Spleen (tissue), 7 donors: ENCODE data around the gene ZBTB7C.

ENCODE experiments used
- POLR2AphosphoS5 ChIP-seq, 3 donors: sonication (generic); formaldehyde crosslinking; IDR thresholded peaks; one replicate each; pipeline ENCODE4 v1.5.1; 2017; ENCODE audit warnings: antibody characterized with exemption in 3 of 3
- TF ChIP-seq, protein P1 (sequence below), 11 experiments: fragments of 200-600 bp in 7 of 11; fragments of 450-650 bp in 4 of 11; sonication (generic) in 4 of 11; IDR thresholded peaks in 8 of 11; conservative IDR thresholded peaks in 3 of 11; 1 replicate in 7 of 11; 2 replicates in 4 of 11; pipeline versions ENCODE4 v1.4.0 to v1.8.0; 2016 to 2021; ENCODE audit warnings: antibody characterized with exemption in 11 of 11, inconsistent platforms in 4 of 11, mild to moderate bottlenecking in 1 of 11
- donor health status: DM: no; HTN: no; CAD: no; lungs with moderate emphysema.
- donor health status: DM: no; HTN: no; CAD: no.
- donor health status: DM: no; HTN: no; CAD: no.

DNA sequence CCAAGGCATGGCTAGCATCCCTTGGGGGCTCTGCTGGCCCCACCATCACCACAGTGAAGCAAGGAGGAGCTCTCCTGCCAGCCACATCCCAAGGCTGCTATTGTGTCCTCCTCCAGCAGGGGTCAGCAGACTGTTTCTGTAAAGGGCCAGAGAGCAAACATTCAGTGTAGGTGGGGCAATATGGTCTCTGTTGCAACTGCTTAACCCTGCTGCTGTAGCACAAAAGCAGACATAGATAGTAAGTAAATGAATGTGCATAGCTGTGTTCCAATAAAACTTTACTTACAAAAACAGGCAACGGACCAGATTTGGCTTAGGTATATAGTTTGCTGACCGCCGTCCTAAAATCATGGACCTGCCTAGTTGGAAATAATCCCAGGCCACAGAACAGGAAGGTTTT, 36.4 kb upstream of the ZBTB7C start:
- no peak for TF ChIP-seq POLR2AphosphoS5 (IDR thresholded peaks at IDR 0.05)
- TF ChIP-seq, protein P1, sequence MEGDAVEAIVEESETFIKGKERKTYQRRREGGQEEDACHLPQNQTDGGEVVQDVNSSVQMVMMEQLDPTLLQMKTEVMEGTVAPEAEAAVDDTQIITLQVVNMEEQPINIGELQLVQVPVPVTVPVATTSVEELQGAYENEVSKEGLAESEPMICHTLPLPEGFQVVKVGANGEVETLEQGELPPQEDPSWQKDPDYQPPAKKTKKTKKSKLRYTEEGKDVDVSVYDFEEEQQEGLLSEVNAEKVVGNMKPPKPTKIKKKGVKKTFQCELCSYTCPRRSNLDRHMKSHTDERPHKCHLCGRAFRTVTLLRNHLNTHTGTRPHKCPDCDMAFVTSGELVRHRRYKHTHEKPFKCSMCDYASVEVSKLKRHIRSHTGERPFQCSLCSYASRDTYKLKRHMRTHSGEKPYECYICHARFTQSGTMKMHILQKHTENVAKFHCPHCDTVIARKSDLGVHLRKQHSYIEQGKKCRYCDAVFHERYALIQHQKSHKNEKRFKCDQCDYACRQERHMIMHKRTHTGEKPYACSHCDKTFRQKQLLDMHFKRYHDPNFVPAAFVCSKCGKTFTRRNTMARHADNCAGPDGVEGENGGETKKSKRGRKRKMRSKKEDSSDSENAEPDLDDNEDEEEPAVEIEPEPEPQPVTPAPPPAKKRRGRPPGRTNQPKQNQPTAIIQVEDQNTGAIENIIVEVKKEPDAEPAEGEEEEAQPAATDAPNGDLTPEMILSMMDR (IDR thresholded peaks at IDR 0.05 in 8 of 11, conservative IDR thresholded peaks at IDR 0.05 in 3 of 11): peak; percentile 57 to 94 (median 84)
